HepG2 (cell line): ENCODE results near the gene TNFSF13. TPM values are rescaled to one million over a fixed set of nuclear protein-coding genes. Genes with fewer than 3 reads are reported as not detected.

Experiments
- ATM ChIP-seq: fragments of 450-650 bp; IDR thresholded peaks from 2 replicates; pipeline ENCODE4 v1.7.1; 2017; ENCODE audit warnings: mild to moderate bottlenecking, borderline replicate concordance
- BRCA1 ChIP-seq: sonication (generic); formaldehyde crosslinking; IDR thresholded peaks from 2 replicates; pipeline ENCODE4 v1.4.0; 2020; ENCODE audit warnings: missing genetic modification reagents
- DDIT3 ChIP-seq: sonication (generic); formaldehyde crosslinking; IDR thresholded peaks from 2 replicates; pipeline ENCODE4 v1.4.0; 2020; ENCODE audit warnings: mild to moderate bottlenecking, missing genetic modification reagents
- E2F2 ChIP-seq: sonication (generic); formaldehyde crosslinking; IDR thresholded peaks from 2 replicates; pipeline ENCODE4 v1.4.0; 2020; ENCODE audit warnings: missing genetic modification reagents, borderline replicate concordance
- ETV5 ChIP-seq: IDR thresholded peaks from 2 replicates; pipeline ENCODE4 v1.6.1; 2018; ENCODE audit warnings: missing biosample characterization, missing genetic modification reagents, inconsistent platforms, borderline replicate concordance
- GMEB1 ChIP-seq: sonication (generic); formaldehyde crosslinking; IDR thresholded peaks from 2 replicates; pipeline ENCODE4 v1.5.1; 2020; ENCODE audit warnings: missing genetic modification reagents, mild to moderate bottlenecking, borderline replicate concordance
- RCOR2 ChIP-seq: IDR thresholded peaks from 2 replicates; pipeline ENCODE4 v1.6.1; 2016; ENCODE audit warnings: missing biosample characterization, missing genetic modification reagents
- SNAPC5 ChIP-seq: sonication (generic); formaldehyde crosslinking; IDR thresholded peaks from 2 replicates; pipeline ENCODE4 v1.8.1; 2023; ENCODE audit warnings: mild to moderate bottlenecking, missing genetic modification reagents, borderline replicate concordance
- TOPORS ChIP-seq: sonication (generic); formaldehyde crosslinking; IDR thresholded peaks from 2 replicates; pipeline ENCODE4 v1.8.0; 2023; ENCODE audit warnings: mild to moderate bottlenecking, missing genetic modification reagents
- YY1 ChIP-seq: IDR thresholded peaks from 2 replicates; pipeline ENCODE4 v1.6.1; 2011; ENCODE audit warnings: low read length, low read depth, moderate library complexity, mild to moderate bottlenecking; ENCODE audit not compliant: insufficient read depth, insufficient replicate concordance
- ZFP36L2 ChIP-seq: sonication (generic); formaldehyde crosslinking; IDR thresholded peaks from 2 replicates; pipeline ENCODE4 v1.4.0; 2020; ENCODE audit warnings: missing genetic modification reagents
- ZFX ChIP-seq: sonication (generic); formaldehyde crosslinking; IDR thresholded peaks from 2 replicates; pipeline ENCODE4 v1.4.0; 2020; ENCODE audit warnings: mild to moderate bottlenecking, low read depth, missing genetic modification reagents, moderate library complexity
- ZNF563 ChIP-seq: sonication (generic); formaldehyde crosslinking; IDR thresholded peaks from 2 replicates; pipeline ENCODE4 v1.8.0; 2022; ENCODE audit warnings: mild to moderate bottlenecking, moderate library complexity, missing genetic modification reagents
- ZNF574 ChIP-seq: sonication (generic); formaldehyde crosslinking; IDR thresholded peaks from 2 replicates; pipeline ENCODE4 v1.4.0; 2020; ENCODE audit warnings: missing genetic modification reagents
- ZNF740 ChIP-seq: sonication (generic); formaldehyde crosslinking; IDR thresholded peaks from 2 replicates; pipeline ENCODE4 v1.4.0; 2020; ENCODE audit warnings: missing genetic modification reagents
- ZNF777 ChIP-seq: sonication (generic); formaldehyde crosslinking; IDR thresholded peaks from 2 replicates; pipeline ENCODE4 v1.4.0; 2020; ENCODE audit warnings: missing genetic modification reagents
- ZNF800 ChIP-seq: sonication (generic); formaldehyde crosslinking; IDR thresholded peaks from 2 replicates; pipeline ENCODE4 v1.4.0; 2020; ENCODE audit warnings: missing genetic modification reagents
- polyA plus RNA-seq, 8 experiments: library from polyadenylated mRNA; depleted of rRNA in 3 of 8; stranded (reverse) in 7 of 8; unstranded in 1 of 8; fragments of >200 nt; fragmentation: Illumina TruSeq in 4 of 8; extraction: Trizol in 4 of 8; gene quantifications; 2 replicates each; pipeline versions ENCODE4 v1.2.1 to v1.2.3, GENCODE V29; 2011 to 2016; ENCODE audit warnings: low read depth in 4 of 8, missing spikeins in 1 of 8, mixed read lengths in 1 of 8; ENCODE audit not compliant: insufficient read depth in 1 of 8
- total RNA-seq, 5 experiments: library from RNA; depleted of rRNA; stranded (reverse); fragments of >200 nt; fragmentation: Illumina TruSeq; extraction: Trizol; gene quantifications; 2 replicates each; pipeline ENCODE4 v1.2.3, GENCODE V29; 2016; ENCODE audit warnings: low read depth in 1 of 5

TNFSF13 gene
- total and polyA plus RNA-seq, 2 of the 13 experiments (the other 11 are each of a cell fraction or from before 2014, with no cell fraction given) = 2.5 to 3.3 TPM

- TF ChIP-seq RCOR2 (CRISPR knock-in tag) (no peak), SNAPC5 (CRISPR knock-in tag) (no peak), ETV5 (CRISPR knock-in tag) (0 out of 2 replicates have a peak, but pooled peaks have one; percentile 39), ZNF574 (no peak), E2F2 (no peak), DDIT3 (CRISPR knock-in tag) (no peak), BRCA1 (no peak), ZNF563 (no peak), ZFP36L2 (CRISPR knock-in tag) (no peak), GMEB1 (CRISPR knock-in tag) (no peak), ZFX (CRISPR knock-in tag) (peak; percentile 37), ATM (no peak), ZNF777 (CRISPR knock-in tag) (no peak), YY1 (no peak), TOPORS (CRISPR knock-in tag) (no peak), ZNF740 (CRISPR knock-in tag) (peak; percentile 23; the same call in 1 of the 2 replicates), ZNF800 (no peak)
Observed at GRCh38 chr17:7548585-7549400, 9.8 kb upstream of the TNFSF13 start, which contains the start of gene TNFSF12 (continued).
